Measurements from ENCODE around the gene MDK.

The MDK gene

GRCh38 chr11:46383974-46384701 is 2.7 kb downstream of the MDK start:
- DNase-seq = no peak

- DNase-seq = no peak
These were observed 3.9 kb downstream of the MDK start for GRCh38 chr11:46385169-46386004.

- DNase-seq = no peak
These were observed 4.6 kb downstream of the MDK start for GRCh38 chr11:46386005-46386578.

- DNase-seq = no peak
These were observed 5.2 kb downstream of the MDK start for GRCh38 chr11:46386674-46387073.

- DNase-seq = no peak
These were observed 6.0 kb downstream of the MDK start for GRCh38 chr11:46387456-46387855.

- no peak for DNase-seq
These were observed 6.6 kb downstream of the MDK start for GRCh38 chr11:46387919-46388618.

GRCh38 chr11:46388619-46389449 is 7.4 kb downstream of the MDK start:
- no peak for DNase-seq

- DNase-seq = peak; percentile 48
These were observed 8.2 kb downstream of the MDK start for GRCh38 chr11:46389450-46390330.

GRCh38 chr11:46390331-46391171 is 9.1 kb downstream of the MDK start:
- DNase-seq = no peak

GRCh38 chr11:46391186-46391577 is 9.7 kb downstream of the MDK start:
- no peak for DNase-seq

- no peak for DNase-seq
These were observed 10.3 kb downstream of the MDK start, which contains the start of gene CHRM4 for GRCh38 chr11:46391578-46392420. TSS of gene CHRM4 (minus strand) at chr11:46391776. CDS start at chr11:46386557, 5,219 bp downstream.

- no peak for DNase-seq
These were observed 11.2 kb downstream of the MDK start for GRCh38 chr11:46392421-46393230.

- DNase-seq = no peak
These were observed 11.8 kb downstream of the MDK start for GRCh38 chr11:46393231-46393616.

GRCh38 chr11:46393759-46394158 is 12.3 kb downstream of the MDK start:
- no peak for DNase-seq

- DNase-seq = no peak
These were observed 16.1 kb downstream of the MDK start for GRCh38 chr11:46397526-46397925.

- no peak for DNase-seq
These were observed 21.8 kb downstream of the MDK start for GRCh38 chr11:46402957-46403902.

GRCh38 chr11:46404476-46405017 is 23.1 kb downstream of the MDK start:
- DNase-seq = no peak

Measured in NCI-H1694 (cell line).